HG03378 (cell line): ENCODE data around the gene KRTAP9-6.
"Not testable (repeated sequence)": the region's sequence is repeated elsewhere in the genome, so short reads cannot be mapped to it uniquely, and the experiment has no call there.

Experiments used
- ATAC-seq: cut with Tn5 transposase; IDR thresholded peaks from one replicate; pipeline ENCODE4 v1.9.1; 2021; ENCODE audit warnings: mild to moderate bottlenecking, moderate library complexity; ENCODE audit not compliant: unreplicated experiment

The KRTAP9-6 gene

GRCh38 chr17:41271323-41271722, 6.1 kb downstream of the KRTAP9-6 start:
- ATAC-seq: not testable (repeated sequence)

- ATAC-seq: no peak
Observed at GRCh38 chr17:41271858-41272257, 6.7 kb downstream of the KRTAP9-6 start.

- not testable (repeated sequence) for ATAC-seq
Observed at GRCh38 chr17:41275648-41276190, 10.5 kb downstream of the KRTAP9-6 start, which contains the start of gene KRTAP9-7. KRTAP9-7 (plus strand) TSS chr17:41275698; CDS start chr17:41275698, 0 bp downstream.

GRCh38 chr17:41278176-41278955, 13.2 kb downstream of the KRTAP9-6 start:
- no peak for ATAC-seq

GRCh38 chr17:41284043-41284442, 18.9 kb downstream of the KRTAP9-6 start:
- no peak for ATAC-seq

GRCh38 chr17:41284546-41284945, 19.4 kb downstream of the KRTAP9-6 start:
- no peak for ATAC-seq

GRCh38 chr17:41287050-41287449, 21.9 kb downstream of the KRTAP9-6 start:
- no peak for ATAC-seq

- ATAC-seq: no peak
Observed at GRCh38 chr17:41294016-41294415, 28.8 kb downstream of the KRTAP9-6 start.

GRCh38 chr17:41296846-41297245, 31.7 kb downstream of the KRTAP9-6 start:
- no peak for ATAC-seq

GRCh38 chr17:41298458-41299135, 33.4 kb downstream of the KRTAP9-6 start:
- ATAC-seq: no peak

- ATAC-seq: no peak
Observed at GRCh38 chr17:41301204-41301790, 36.1 kb downstream of the KRTAP9-6 start.

GRCh38 chr17:41301916-41302901, 37.0 kb downstream of the KRTAP9-6 start, which contains the start of gene KRTAP29-1:
KRTAP29-1 (minus strand) TSS chr17:41302851; CDS start chr17:41302851, 0 bp downstream.
- ATAC-seq: no peak

GRCh38 chr17:41302981-41303380, 37.8 kb downstream of the KRTAP9-6 start:
- no peak for ATAC-seq

GRCh38 chr17:41304091-41304490, 38.9 kb downstream of the KRTAP9-6 start:
- ATAC-seq: no peak

GRCh38 chr17:41307647-41308046, 42.5 kb downstream of the KRTAP9-6 start:
- no peak for ATAC-seq

GRCh38 chr17:41308251-41308917, 43.2 kb downstream of the KRTAP9-6 start:
- ATAC-seq: no peak

GRCh38 chr17:41308918-41309359, 43.8 kb downstream of the KRTAP9-6 start, which contains the start of gene KRTAP16-1:
KRTAP16-1 (minus strand) TSS chr17:41309309; CDS start chr17:41309253, 56 bp downstream.
- no peak for ATAC-seq

- ATAC-seq: no peak
Observed at GRCh38 chr17:41311111-41311510, 45.9 kb downstream of the KRTAP9-6 start.

GRCh38 chr17:41315204-41315794, 50.1 kb downstream of the KRTAP9-6 start, which contains the start of gene KRTAP17-1:
KRTAP17-1 (minus strand) TSS chr17:41315710; CDS start chr17:41315650, 60 bp downstream.
- ATAC-seq: no peak
